Lower leg skin (tissue), 4 donors: ENCODE data around the gene TIMM17B. TPM values are rescaled to one million over a fixed set of nuclear protein-coding genes. Genes with fewer than 3 reads are reported as not detected.

ENCODE experiments used
- DNase-seq, 2 donors: peaks; one replicate each; pipeline ENCODE4 v3.0.0-alpha.2; 2019; ENCODE audit warnings: low spot score in 2 of 2
- H3K4me3 ChIP-seq: fragments of 200-600 bp; sonication (generic); 2 replicates; pipeline ENCODE4 v1.5.1; 2017; ENCODE audit warnings: mild to moderate bottlenecking, low read depth; ENCODE audit not compliant: poor library complexity, severe bottlenecking
- CTCF ChIP-seq, 3 donors: fragments of 450-650 bp; IDR thresholded peaks; one replicate each; pipeline ENCODE4 v1.5.1; 2016; ENCODE audit warnings: antibody characterized with exemption in 3 of 3, mild to moderate bottlenecking in 3 of 3, moderate library complexity in 2 of 3
- POLR2A ChIP-seq, 2 donors: fragments of 450-650 bp; IDR thresholded peaks; one replicate each; pipeline ENCODE4 v1.6.1; 2016 to 2017; ENCODE audit warnings: antibody characterized with exemption in 2 of 2, mild to moderate bottlenecking in 1 of 2, moderate library complexity in 1 of 2
- WGBS, 2 donors: methylation state at CpG; one replicate each; pipeline ENCODE4 v1.1.5; 2018; 5-methylcytosine and 5-hydroxymethylcytosine counted together
- intact Hi-C: fragments of 100-400 bp; cut with DNase I; formaldehyde crosslinking; loops from one replicate; pipeline ENCODE4 v1.15.0; 2023; ENCODE audit warnings: low total_unique reads
- total RNA-seq, 4 donors: library from RNA; depleted of rRNA; stranded (reverse); fragments of >200 nt; gene quantifications; one replicate each; pipeline ENCODE4 v1.1.0, GENCODE V29; 2016

The TIMM17B gene
- total RNA-seq, 4 donors from 2014 or later, result 37.1 to 46.2 (median 42.2) TPM

- WGBS, 2 donors, result 69 to 94% methylated on average over 1 of the region's 1 CpG
- intact Hi-C loops, result no loop called here
- DNase-seq, result no peak
- TF ChIP-seq POLR2A (IDR thresholded peaks at IDR 0.05) (no peak), CTCF (IDR thresholded peaks at IDR 0.05) (no peak)
- H3K4me3 ChIP-seq, result no peak overlapping the region
Observed at GRCh38 chrX:48938721-48939425, 41.3 kb upstream of the TIMM17B start.

GRCh38 chrX:48937054-48937907 is 39.7 kb upstream of the TIMM17B start:
- TF ChIP-seq CTCF (IDR thresholded peaks at IDR 0.05) (no peak), POLR2A (IDR thresholded peaks at IDR 0.05) (no peak)
- intact Hi-C loops, result no loop called here
- WGBS, 2 donors, result 36 to 37% methylated on average over 9 of the region's 9 CpGs
- peak; percentile 20 to 91 for DNase-seq
- H3K4me3 ChIP-seq, result no peak overlapping the region

- TF ChIP-seq POLR2A (IDR thresholded peaks at IDR 0.05) (no peak), CTCF (IDR thresholded peaks at IDR 0.05) (no peak)
- 92 to 96% methylated on average over 7 to 8 of the region's 8 CpGs for WGBS, 2 donors
Observed at GRCh38 chrX:48936429-48937053, 39.0 kb upstream of the TIMM17B start.

GRCh38 chrX:48935301-48935670 is 37.7 kb upstream of the TIMM17B start:
- no peak overlapping the region for H3K4me3 ChIP-seq
- intact Hi-C loops, result no loop called here
- 85 to 88% methylated on average over 1 of the region's 1 CpG for WGBS, 2 donors
- TF ChIP-seq POLR2A (IDR thresholded peaks at IDR 0.05), result no peak
- no peak for TF ChIP-seq CTCF (IDR thresholded peaks at IDR 0.05)
- DNase-seq, result no peak

More at GRCh38 chrX:48936429-48937053, 39.0 kb upstream of the TIMM17B start:
- no peak for DNase-seq
- intact Hi-C loops, result no loop called here
- H3K4me3 ChIP-seq, result no peak overlapping the region

GRCh38 chrX:48934581-48935300 is 37.2 kb upstream of the TIMM17B start:
- no peak for DNase-seq
- intact Hi-C loops, result no loop called here
- H3K4me3 ChIP-seq, result no peak overlapping the region
- TF ChIP-seq CTCF (IDR thresholded peaks at IDR 0.05), result no peak
- TF ChIP-seq POLR2A (IDR thresholded peaks at IDR 0.05), result no peak
- WGBS, 2 donors, result 76 to 79% methylated on average over 5 to 7 of the region's 7 CpGs
